Colon (tissue), 2 donors: ENCODE results near the gene ASS1.
"Not testable (repeated sequence)": the region's sequence is repeated elsewhere in the genome, so short reads cannot be mapped to it uniquely, and the experiment has no call there.

Experiments
- FAIRE-seq: peaks from 2 replicates; lab custom pipeline; 2012; peaks lifted over from hg19 to GRCh38; lab: Jason Lieb, UNC
- donor health status: control.
- donor health status: control.

The ASS1 gene

DNA sequence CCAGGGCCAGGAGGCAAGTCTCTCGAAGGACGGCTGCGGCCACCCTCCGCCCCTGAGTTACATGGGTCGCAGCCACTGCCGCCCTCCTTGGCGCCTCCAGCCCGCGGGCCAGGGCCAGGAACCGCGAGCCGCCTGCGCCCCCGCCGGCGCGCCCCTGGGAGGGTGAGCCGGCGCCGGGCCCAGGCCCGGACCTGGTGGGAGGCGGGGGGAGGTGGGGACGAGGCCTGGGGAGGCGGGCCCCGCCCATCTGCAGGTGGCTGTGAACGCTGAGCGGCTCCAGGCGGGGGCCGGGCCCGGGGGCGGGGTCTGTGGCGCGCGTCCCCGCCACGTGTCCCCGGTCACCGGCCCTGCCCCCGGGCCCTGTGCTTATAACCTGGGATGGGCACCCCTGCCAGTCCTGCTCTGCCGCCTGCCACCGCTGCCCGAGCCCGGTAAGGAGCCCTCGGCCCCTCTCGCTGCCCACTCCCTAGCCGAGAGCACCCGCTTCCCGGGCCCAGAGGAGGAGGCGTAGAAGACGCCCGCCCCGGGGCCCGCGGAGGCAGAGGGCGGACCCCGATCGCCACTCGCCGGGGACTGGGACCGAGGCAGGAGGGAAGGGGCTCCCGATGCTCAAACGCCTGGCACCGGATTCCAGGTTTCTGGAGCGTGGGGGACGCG, at the start of gene ASS1:
Gene ASS1 (plus strand): TSS at position 397 of the 657 bp plus-strand sequence. CDS start 7,268 bp downstream, outside the sequence.
- FAIRE-seq = no peak

DNA sequence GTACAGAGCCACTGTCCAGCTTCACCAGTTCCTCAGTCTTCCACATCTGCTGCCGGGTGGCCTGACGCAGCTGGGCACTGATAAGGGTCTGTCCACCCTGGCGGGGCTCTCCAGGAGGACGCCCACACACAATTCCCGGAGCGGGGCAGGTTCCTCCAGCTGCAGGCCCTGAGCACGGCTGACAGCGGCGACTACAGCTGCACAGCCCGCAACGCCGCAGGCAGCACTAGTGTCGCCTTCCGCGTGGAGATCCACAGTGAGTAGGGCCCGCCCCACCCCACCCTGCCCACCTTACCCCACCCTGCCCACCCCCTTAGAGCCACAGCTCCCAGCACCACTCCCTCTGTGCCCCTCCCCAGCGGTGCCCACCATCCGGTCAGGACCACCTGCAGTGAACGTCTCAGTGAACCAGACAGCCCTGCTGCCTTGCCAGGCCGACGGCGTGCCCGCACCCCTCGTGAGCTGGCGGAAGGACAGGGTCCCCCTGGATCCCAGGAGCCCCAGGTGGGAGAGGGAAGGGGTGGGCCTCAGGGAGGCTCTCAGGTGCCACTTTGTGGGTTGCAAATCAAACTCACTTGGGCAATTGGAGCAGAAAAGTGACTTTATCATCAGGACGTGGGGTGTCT, 48.8 kb upstream of the ASS1 start:
- no peak for FAIRE-seq

DNA sequence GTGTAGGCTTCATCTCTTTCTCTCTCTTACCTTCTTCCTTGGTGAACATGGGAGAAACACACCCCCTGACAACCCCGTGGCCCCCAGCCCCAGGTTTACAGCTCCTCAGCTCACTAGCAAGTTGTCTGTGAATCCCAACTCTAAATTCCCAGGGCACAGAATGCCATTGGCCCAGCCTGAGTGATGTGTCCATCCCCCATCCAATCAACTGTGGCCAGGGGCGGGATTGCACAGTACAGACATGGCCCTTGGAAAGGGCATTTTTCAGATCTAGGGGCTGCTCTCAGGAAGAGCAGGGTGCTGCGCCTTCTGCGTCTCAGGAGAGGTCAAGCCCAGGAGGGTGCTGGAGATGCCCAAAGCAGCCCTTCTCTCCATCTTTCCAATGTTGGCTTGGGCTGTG, 48.2 kb upstream of the ASS1 start:
- no peak for FAIRE-seq

DNA sequence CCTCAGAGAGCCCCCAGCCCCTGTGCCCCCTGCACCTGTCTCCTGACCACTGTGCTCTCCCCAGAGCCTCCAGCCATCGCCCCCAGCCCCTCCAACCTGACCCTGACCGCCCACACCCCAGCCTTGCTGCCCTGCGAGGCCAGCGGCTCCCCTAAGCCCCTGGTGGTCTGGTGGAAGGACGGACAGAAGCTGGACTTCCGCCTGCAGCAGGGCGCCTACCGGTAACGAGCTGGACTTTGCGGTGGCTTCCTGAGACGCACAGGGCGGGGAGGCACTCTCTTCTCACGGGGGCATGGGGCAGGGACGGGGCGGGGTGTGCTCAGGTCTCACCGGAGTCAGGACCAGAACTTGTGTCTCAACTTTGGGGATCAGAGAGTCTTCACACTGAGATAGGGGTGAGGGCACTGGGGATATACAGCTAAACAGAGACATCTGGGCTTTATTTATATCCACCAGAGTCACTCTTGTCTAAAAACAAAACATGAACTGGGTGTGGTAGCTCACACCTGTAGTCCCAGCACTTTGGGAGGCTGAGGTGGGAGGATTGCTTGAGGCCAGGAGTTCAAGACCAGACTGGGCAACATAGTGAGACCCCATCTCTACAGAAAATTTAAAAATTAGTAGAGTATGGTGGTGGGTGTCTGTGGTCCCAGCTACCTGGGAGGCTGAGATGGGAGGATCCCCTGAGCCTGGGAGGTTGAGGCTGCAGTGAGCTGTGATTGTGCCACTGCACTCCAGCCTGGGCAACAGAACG, 46.1 kb upstream of the ASS1 start:
- FAIRE-seq = no peak

DNA sequence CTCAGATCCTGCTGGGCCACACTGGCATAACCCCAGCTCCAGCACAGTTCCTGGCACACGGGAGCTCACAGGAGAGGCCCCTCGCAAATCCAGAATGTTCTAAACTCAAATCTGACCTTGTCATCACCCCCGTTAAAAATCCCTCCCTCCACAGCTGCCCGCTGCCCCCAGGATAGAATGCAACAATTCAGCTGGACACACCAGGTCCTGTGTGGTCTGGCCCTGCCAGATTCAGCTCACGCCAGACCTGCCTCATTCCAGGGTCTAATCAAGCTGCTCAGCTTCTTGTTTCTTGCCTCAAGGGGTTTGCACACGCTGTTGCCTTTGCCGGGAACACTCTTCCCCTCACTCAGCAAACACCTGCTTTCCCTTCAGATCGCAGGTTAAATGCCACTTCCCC, 45.0 kb upstream of the ASS1 start:
- FAIRE-seq = no peak

DNA sequence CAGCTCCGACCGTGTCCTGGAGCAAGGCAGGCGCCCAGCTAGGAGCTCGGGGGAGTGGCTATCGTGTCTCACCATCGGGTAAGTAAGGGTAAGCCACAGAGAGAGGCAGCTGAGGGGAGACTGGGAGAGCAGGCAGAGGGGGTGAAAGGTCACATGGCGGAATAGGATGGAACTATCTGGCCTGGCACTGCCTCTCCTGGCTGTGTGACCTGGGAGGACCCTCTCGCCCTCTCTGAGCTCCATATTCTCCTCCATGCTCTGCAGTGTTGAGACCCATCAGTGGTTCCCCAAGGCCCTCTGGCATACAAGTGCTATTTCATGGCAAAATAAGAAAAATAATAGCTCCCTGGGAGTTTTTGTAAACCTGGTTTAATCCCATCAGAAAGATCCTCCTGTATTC, 43.9 kb upstream of the ASS1 start:
- FAIRE-seq = no peak

DNA sequence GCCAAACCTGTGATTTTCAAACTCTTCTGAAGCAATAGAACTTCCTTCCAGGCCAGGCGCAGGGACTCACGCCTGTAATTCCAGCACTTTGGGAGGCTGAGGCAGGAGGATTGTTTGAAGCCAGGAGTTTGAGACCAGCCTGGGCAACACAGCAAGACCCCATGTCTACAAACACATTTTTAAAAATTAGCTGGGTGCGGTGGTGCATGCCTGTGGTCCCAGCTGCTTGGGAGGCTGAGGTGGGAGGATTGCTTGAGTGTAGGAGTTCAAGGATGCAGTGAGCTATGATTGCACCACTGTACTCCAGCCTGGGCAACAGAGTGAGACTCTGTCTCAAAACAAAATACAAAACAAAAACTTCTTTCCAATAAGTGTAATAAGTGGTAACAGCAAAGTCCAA, 43.0 kb upstream of the ASS1 start:
- FAIRE-seq = not testable (repeated sequence)

DNA sequence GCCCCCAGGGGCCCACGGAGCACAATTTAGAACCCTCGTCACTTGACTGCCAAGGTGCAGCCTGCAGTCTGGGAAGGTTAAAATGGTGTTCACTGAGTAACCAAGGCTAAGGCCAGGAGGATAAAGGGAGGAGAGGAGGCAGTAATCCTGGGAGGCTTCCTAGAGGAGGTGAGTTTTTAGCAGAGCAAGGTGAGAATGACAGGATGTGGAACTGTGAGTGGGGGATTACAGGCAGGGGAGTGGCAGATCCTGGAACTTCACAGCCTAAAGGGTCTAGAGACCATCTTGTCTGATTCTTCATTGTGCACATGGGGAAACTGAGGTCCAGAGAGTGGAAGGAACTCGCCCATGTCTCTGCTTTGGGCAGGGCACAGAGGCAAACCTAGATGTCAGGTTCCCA, 42.5 kb upstream of the ASS1 start:
- no peak for FAIRE-seq

DNA sequence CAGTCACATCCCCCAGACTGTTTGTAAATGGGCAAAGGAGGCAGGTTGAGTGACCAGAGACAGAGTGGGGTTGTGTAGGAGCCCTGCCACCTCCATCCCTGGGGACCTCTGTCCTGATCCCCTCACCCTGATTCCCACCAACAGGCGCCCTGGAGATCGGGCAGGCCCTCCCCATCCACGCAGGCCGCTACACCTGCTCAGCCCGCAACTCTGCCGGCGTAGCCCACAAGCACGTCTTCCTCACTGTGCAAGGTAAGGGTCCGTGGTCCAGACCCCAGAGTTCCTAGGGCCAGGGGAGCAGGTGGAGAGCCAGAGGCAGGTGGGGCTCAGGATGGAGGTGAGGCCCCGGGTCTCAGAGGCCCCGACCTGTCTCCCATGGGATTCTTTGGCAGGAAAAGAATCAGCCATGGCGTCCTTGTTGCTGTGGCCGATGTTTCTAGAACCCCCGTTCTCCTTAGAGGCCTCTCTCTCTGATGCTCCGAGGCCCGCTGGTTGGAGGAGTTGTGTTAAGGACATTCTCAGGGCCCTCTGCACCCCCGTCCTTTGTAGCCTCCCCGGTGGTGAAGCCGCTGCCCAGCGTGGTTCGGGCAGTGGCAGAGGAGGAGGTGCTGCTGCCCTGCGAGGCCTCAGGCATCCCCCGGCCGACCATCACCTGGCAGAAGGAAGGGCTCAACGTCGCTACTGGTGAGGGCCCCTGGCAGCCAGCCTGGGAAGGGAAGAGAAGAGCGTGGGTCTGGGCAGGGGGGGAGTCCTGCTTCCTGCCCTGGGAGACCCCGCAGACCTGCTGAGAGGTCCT, 41.9 kb upstream of the ASS1 start:
- FAIRE-seq = no peak

DNA sequence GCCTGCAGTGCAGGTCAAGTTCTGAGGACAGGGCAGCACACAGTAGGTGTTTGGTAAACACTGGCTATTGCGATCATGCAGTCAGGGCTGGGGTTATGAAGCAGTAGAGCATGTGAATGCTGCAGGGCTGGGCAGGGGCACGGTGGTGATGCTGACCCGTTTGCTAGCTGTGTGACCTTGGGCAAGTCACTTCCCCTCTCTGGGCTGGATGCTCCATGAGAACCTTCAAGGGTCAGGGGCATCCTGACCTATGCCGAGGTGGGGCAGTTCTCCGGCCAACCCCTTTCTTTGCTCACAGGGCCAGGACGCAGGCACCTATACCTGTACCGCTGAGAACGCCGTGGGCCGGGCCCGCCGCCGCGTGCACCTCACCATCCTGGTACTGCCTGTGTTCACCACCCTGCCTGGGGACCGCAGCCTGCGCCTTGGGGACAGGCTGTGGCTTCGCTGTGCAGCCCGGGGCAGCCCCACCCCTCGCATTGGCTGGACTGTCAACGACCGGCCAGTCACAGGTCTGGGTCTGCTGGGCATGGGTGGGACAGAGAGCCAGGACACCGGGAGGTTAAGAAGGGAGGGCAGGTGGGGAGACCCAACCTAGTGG, 39.0 kb upstream of the ASS1 start:
- FAIRE-seq = no peak

DNA sequence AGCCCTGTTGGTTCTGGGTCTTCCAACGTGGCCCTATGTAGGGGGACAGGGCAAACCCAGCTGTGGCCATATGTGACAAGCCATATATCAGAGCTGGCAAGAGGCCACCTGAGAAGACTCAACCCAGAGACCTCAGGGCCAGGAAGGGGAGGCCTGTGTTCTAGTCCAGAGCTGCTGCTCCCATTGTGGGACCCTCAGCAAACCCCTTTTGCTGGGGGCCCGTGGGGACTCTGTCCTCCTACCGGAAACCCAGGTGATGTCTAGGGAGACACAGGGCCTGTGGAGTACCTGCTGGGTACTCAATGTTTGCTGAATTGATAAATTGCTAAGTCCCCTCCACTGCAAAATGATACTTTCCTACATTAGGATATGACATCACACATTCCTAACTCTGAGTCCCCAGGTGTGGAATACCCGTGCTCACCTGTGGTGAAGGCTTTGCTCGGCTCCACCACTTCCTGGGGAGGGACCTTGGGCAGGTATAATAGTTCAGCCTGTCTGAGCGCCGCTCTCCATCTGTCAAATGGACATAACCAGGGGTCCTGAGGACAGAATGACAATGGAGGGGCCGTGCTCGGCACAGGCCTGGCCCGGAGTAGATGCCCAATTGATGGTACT, 38.4 kb upstream of the ASS1 start:
- no peak for FAIRE-seq

DNA sequence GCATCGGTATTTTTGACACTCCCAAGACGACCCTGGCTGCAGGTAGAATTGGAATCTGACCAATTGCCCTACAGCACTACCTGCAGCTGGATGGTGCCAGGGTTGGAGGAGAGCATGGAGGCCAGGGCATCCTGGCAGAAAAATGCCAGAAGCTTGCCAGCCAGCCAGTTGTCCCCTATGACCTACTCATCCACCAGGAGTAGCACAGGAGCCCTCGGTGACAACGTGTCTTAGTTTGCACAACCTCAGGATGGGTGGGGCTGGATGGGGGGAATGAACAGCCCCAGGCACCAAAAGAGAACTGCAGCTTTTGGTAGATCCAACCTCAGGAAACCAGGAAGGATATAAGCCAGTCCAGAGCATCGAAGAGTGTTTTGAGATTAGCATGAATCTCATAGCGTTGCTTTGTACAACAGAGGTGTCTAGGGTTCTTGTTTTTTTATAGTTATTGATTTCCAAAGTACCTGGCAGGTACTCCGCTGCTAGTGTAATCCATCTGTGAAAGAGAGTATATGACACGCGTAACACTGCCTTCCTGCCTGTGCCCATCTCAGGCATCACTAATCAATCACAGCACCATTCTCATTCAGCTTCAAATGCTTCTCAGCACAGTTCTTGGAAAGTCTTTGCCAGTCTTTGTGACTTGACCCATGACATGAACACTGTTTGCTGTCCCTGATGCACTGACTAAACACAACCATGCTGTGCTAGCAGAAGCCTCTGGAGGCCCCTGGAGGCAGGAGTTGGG, 36.7 kb upstream of the ASS1 start:
- FAIRE-seq = no peak

DNA sequence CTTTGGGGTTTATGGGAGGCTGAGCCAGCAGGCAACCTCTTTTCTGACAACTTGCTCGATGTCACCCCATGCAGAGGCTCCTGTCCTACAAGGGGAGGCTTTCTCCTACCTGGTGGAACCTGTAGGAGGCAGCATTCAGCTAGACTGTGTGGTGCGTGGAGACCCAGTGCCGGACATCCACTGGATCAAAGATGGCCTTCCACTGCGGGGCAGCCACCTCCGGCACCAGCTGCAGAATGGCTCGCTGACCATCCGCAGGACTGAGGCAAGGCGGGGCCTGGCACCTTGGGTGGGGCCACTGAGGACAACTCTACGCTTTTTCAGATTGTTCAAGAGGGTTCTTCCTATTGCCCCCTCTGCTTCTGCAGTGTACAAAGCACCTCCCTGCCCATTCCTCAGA, 36.1 kb upstream of the ASS1 start:
- no peak for FAIRE-seq

DNA sequence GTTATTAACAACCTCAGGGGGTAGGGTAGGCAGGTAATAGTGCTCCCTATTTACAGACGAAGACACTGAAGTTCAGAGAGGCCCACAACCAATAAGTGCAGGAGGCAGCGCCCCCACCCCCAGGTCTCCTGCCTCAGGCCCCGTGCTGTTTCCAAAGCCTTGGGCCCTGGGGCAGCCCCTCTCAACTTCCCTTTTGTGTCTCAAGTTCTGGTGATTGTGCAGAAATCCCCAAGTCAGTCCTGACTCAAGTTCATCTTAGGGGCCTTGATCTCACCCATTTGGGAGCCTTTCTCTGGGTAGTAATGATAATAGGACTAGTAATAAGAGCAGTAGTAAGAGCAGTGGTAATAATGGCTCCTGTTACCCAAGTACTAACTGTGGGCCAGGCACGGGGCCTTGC, 35.5 kb upstream of the ASS1 start:
- no peak for FAIRE-seq

DNA sequence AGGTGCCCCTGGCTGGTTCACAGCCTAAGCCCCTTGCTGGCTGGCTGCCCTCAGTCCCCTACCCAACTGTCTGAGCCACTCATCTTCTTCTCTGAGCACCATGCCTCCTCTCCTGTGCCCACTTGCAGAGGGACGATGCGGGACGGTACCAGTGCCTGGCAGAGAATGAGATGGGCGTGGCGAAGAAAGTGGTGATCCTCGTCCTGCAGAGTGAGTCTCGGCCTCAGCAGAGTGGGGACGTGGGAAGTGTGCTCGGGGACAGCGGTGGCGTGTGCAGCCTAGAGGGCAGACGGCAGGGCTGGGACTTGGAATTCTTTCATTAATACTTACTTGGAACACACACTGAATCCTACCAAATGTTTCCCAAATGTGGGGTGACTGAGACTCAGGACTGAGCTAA, 34.3 kb upstream of the ASS1 start:
- no peak for FAIRE-seq

DNA sequence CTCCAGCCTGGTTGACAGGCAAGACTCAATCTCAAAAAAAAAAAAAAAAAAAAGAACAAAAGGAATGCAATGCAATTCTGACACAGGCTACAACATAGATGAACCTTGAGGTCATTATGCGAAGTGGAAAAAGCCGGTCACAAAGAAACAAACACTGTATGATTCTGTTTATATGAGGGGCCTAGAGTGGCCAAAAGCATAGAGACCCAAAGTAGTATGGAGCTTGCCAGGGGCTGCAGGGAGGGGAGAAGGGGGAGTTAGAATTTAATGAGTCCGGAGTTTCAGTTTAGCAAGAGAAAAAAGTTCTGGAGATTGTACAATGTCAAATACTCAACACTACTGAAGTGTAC, 33.2 kb upstream of the ASS1 start:
- FAIRE-seq = no peak

DNA sequence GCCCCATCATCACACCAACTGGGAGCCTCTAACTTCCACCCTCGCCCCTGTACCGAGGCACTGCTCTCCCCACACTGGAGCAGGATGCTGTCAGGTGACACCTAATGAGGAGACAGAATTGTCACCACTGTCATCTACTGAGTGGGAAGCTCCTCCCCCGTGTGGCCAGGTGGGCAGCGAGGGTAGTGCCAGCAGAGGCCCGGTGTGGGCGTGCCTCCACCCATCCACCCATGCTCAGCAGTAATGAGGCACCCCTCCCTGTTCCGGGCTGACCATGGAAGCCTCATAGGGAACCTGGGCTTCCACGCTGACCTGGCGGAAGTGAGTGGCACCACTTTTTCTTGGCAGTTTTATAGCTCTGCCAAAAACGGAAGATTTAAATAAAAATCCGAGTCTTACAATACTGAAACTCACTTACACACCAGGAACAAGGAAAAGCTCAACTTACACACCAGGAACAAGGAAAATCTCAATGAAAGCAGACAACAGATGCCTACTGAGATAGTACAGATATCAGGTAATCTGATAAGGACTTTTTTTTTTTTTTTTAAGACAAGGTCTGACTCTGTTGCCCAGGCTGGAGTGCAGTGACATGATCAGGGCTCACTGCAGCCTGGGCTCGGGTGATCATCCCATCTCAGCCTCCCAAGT, 30.6 kb upstream of the ASS1 start:
- FAIRE-seq = no peak

DNA sequence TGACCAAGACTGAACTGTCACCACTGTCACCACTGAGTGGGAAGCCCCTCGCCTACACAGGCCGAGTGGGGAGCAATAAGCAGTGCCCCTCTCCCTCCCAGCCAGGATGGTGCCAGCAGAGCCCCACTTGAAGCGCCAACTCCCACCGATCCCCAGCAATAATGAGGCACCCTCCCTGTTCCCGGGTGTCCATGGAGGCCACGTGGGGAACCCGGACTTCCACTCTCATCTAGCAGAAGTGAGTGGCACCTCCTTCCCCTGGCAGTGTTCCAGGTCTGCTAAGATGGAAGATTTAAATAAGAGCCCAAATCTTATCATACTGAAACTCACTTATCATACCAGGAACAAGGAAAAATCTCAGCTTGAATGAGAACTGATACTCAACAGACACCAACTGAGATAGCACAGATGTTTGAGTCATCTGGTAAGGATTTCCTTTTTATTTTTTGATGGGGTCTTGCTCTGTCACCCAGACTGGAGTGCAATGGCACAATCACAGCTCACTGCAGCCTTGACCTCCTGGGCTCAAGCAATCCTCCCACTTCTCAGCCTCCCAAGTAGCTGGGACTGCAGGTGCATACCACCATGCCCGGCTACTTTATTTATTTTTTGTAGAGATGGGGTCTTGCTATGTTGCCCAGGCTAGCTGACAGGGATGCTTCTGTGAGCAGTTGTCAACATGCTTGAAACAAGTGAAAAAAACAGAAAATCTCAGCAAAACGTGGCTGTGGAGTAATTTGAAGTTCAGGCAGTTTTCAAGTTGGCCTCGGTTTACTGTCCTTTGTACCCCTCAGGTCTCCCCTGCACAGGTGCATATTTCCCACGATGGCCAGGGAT, 29.6 kb upstream of the ASS1 start:
- FAIRE-seq = no peak

DNA sequence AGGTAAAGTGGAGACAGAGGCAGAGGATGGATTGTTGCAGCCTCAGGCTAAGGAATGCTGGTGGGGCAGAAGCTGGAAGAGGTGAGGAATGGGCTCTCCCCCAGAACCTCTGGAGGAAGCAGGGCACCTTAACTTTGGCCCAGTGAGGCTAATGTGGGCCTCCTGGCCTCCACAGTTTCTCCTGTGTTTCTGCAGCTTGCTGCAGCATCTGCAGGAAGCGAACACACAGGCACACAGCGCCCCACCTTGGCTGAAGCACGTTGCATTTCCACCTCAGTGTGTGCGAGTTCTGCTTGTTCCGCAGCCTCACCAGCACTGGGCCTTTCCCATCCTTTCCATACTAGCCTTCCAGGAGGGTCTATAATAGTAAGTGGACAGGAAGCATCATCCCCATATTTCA, 27.2 kb upstream of the ASS1 start:
- FAIRE-seq = no peak

DNA sequence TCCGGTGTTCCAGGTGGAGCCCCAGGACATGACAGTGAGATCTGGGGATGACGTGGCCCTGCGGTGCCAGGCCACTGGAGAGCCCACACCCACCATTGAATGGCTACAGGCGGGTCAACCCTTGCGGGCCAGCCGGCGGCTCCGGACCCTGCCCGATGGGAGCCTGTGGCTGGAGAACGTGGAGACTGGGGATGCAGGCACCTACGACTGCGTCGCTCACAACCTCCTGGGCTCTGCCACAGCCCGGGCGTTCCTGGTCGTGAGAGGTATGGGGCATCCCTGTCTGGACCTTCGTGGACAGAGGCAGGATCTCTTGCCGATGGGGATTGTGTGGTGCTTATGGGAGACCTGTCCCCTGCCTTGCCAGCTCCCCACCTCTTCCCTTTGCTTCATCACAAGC, 26.0 kb upstream of the ASS1 start:
- FAIRE-seq = no peak
